22Rv1 (cell line): ENCODE results near the gene NPEPL1.

Source experiments
- CTCF ChIP-seq: fragments of 450-650 bp; IDR thresholded peaks from 2 replicates; pipeline ENCODE4 v1.5.1; 2017; ENCODE audit warnings: mild to moderate bottlenecking
- ZFX ChIP-seq: fragments of 450-650 bp; IDR thresholded peaks from 2 replicates; pipeline ENCODE4 v1.6.1; 2017; ENCODE audit warnings: antibody characterized with exemption, borderline replicate concordance

GRCh38 chr20:58763076-58763475 lies 70.5 kb downstream of the NPEPL1 start:
- TF ChIP-seq CTCF (no peak), ZFX (no peak)
